ENCODE measurements around the gene OTUD4.

The OTUD4 gene

DNA sequence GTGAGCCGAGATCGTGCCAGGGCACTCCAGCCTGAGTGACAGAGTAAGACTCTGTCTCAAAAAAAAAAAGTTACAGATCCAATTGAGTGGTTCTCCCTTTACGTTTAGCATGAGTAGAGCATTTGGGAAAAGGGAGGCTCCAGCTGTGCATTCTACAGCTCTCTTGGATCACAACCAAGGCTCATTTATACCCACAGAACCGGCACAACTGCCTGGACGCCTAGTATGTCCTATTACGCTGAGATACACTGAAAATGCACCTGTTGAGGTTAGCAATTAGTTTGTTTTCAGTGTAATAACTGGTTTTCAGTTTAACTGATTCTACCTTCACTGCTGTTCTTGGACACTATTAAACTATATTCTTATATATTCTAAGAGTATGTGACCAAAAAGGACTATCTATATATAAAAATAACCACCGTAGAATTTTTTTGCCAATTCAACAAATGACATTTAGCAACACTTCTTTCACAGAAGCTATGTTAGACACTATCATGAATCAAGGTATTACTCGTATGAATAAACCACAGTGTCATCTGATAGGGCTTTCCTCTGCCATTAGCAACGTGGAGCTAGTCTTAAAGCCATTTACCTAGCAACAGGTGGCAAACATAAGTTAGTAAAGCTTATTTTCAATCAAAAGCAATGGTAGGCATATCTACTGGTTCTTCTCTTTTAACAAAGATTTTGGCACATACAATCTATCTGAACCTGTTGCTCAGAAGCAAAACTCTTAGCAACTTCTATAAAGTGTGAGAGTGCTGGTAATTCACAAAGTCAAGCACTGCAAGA lies 3.6 kb downstream of the OTUD4 start:
- Histone ChIP-seq H3K9me3 (ENCODE audit: severe bottlenecking) (no peaks in the 10 kb centered on the region), H3K27ac (ENCODE audit: poor library complexity, severe bottlenecking) (peak overlapping the region; percentile 79), H3K36me3 (ENCODE audit: low read depth) (peaks cover 28% of the 10 kb centered on the region), H3K4me1 (ENCODE audit: insufficient read depth, poor library complexity, severe bottlenecking) (peaks cover 11% of the 10 kb centered on the region), H3K4me3 (ENCODE audit: severe bottlenecking) (peak overlapping the region; percentile 72), H3K27me3 (ENCODE audit: insufficient read depth, poor library complexity, severe bottlenecking) (no peaks in the 10 kb centered on the region)
- ATAC-seq (ENCODE audit: low read depth) (no peak), DNase-seq (ENCODE audit: low spot score) (no peak)
- TF ChIP-seq, protein P1, sequence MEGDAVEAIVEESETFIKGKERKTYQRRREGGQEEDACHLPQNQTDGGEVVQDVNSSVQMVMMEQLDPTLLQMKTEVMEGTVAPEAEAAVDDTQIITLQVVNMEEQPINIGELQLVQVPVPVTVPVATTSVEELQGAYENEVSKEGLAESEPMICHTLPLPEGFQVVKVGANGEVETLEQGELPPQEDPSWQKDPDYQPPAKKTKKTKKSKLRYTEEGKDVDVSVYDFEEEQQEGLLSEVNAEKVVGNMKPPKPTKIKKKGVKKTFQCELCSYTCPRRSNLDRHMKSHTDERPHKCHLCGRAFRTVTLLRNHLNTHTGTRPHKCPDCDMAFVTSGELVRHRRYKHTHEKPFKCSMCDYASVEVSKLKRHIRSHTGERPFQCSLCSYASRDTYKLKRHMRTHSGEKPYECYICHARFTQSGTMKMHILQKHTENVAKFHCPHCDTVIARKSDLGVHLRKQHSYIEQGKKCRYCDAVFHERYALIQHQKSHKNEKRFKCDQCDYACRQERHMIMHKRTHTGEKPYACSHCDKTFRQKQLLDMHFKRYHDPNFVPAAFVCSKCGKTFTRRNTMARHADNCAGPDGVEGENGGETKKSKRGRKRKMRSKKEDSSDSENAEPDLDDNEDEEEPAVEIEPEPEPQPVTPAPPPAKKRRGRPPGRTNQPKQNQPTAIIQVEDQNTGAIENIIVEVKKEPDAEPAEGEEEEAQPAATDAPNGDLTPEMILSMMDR (IDR thresholded peaks at IDR 0.05; ENCODE audit: poor library complexity, severe bottlenecking): no peak

DNA sequence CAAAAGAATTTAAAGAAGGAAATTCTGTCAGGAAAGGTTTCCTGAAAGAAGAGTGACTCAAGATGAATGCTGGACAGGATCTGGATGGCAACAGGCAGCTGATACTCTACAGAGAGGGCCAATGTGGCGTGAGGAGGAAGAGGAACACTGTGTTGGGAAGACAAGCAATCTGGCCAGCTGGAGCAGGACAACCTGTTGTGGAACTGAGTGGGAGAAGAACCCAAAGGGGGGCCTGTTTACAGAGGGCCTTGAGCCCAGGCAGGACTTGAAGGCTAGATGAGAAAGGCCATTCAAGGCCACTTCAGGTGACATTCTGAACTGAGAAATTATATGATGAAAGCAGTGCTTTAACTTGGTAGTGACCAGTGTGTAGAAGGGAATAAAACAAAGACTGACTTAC lies 8.5 kb downstream of the OTUD4 start:
- H3K4me3 ChIP-seq (ENCODE audit: severe bottlenecking): no peak overlapping the region
- H3K27ac ChIP-seq (ENCODE audit: poor library complexity, severe bottlenecking): no peak overlapping the region
- ATAC-seq (ENCODE audit: low read depth) (no peak), DNase-seq (ENCODE audit: low spot score) (no peak)
- H3K9me3 ChIP-seq (ENCODE audit: severe bottlenecking): no peaks in the 10 kb centered on the region
- H3K27me3 ChIP-seq (ENCODE audit: insufficient read depth, poor library complexity, severe bottlenecking): no peaks in the 10 kb centered on the region
- TF ChIP-seq, protein P1 (IDR thresholded peaks at IDR 0.05; ENCODE audit: poor library complexity, severe bottlenecking): no peak
- H3K4me1 ChIP-seq (ENCODE audit: insufficient read depth, poor library complexity, severe bottlenecking): peaks cover 2% of the 10 kb centered on the region
- peaks cover 70% of the 10 kb centered on the region for H3K36me3 ChIP-seq (ENCODE audit: low read depth)

DNA sequence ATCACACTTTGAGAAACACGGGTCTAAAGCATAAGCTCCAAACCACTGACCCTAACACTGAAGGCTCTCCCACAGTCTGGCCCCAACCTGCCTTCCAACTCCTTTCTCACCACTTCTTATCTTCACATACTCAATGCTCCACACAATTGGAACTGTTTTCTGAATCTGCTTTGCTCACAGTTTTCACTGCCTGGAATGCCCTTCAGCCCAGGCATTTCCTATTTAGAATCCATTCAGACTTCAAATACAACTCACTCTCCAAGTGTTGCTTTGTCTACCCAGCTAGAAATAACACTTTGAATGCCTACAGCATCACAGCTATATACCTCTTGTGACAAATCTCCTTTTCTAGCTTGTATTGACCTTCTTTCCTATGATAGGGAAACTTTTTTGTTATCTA lies 10.2 kb downstream of the OTUD4 start:
- Histone ChIP-seq H3K36me3 (ENCODE audit: low read depth) (peaks cover 80% of the 10 kb centered on the region), H3K4me1 (ENCODE audit: insufficient read depth, poor library complexity, severe bottlenecking) (no peaks in the 10 kb centered on the region), H3K27me3 (ENCODE audit: insufficient read depth, poor library complexity, severe bottlenecking) (no peaks in the 10 kb centered on the region), H3K9me3 (ENCODE audit: severe bottlenecking) (no peaks in the 10 kb centered on the region), H3K27ac (ENCODE audit: poor library complexity, severe bottlenecking) (no peak overlapping the region), H3K4me3 (ENCODE audit: severe bottlenecking) (no peak overlapping the region)
- ATAC-seq (ENCODE audit: low read depth): no peak
- DNase-seq (ENCODE audit: low spot score): no peak
- TF ChIP-seq, protein P1 (IDR thresholded peaks at IDR 0.05; ENCODE audit: poor library complexity, severe bottlenecking): no peak

DNA sequence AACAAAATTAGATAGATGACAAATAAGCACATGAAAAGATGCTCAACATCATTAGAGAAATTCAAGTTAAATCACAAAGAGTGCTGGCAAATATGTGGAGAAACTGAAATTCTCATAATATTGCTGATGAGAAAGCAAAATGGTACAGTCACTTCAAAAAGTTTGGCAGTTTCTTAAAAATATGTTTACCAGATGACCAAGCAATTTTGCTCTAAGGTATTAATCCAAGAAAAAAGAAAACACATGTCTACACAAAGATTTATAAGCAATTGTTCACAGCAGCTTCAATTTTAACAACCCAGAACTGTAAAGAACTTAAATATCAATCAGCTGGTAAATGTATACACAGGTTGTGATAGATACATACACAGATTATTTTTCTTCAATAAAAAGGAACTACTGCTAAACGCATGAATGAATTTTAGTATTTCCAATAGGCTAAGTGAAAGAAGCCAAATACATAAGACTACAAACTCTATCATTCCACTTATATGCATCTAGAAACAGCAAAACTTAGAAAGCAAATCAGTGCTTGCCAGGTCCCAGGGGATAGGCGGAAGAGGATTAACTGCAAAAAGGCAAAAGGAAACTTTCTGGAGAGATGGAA lies 11.7 kb downstream of the OTUD4 start:
- Histone ChIP-seq H3K9me3 (ENCODE audit: severe bottlenecking) (no peaks in the 10 kb centered on the region), H3K36me3 (ENCODE audit: low read depth) (peaks cover 80% of the 10 kb centered on the region), H3K27me3 (ENCODE audit: insufficient read depth, poor library complexity, severe bottlenecking) (no peaks in the 10 kb centered on the region), H3K27ac (ENCODE audit: poor library complexity, severe bottlenecking) (no peak overlapping the region), H3K4me1 (ENCODE audit: insufficient read depth, poor library complexity, severe bottlenecking) (no peaks in the 10 kb centered on the region), H3K4me3 (ENCODE audit: severe bottlenecking) (no peak overlapping the region)
- TF ChIP-seq, protein P1 (IDR thresholded peaks at IDR 0.05; ENCODE audit: poor library complexity, severe bottlenecking): no peak
- DNase-seq (ENCODE audit: low spot score) (no peak), ATAC-seq (ENCODE audit: low read depth) (no peak)

DNA sequence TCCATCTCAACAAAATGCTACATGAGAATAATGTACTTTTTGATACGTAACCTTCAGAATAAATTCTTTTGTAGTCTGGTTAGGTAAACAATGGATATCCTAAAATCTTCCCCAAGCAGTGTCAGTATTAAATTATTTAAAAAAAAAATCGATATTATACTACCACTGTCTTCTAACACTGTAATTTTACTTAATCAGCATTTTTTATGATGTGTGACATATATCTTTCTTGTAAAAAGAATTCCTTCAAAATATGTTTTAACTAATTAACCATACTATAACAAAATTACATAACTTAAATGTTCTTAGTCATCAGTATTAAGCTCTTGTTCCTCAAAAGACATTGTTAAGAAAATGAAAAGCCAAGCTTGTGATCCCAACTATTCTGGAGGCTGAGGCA lies 12.5 kb downstream of the OTUD4 start:
- no peaks in the 10 kb centered on the region for H3K9me3 ChIP-seq (ENCODE audit: severe bottlenecking)
- TF ChIP-seq, protein P1 (IDR thresholded peaks at IDR 0.05; ENCODE audit: poor library complexity, severe bottlenecking): no peak
- H3K4me1 ChIP-seq (ENCODE audit: insufficient read depth, poor library complexity, severe bottlenecking): no peaks in the 10 kb centered on the region
- no peak overlapping the region for H3K27ac ChIP-seq (ENCODE audit: poor library complexity, severe bottlenecking)
- H3K4me3 ChIP-seq (ENCODE audit: severe bottlenecking): no peak overlapping the region
- peaks cover 80% of the 10 kb centered on the region for H3K36me3 ChIP-seq (ENCODE audit: low read depth)
- no peak for DNase-seq (ENCODE audit: low spot score)
- no peaks in the 10 kb centered on the region for H3K27me3 ChIP-seq (ENCODE audit: insufficient read depth, poor library complexity, severe bottlenecking)
- ATAC-seq (ENCODE audit: low read depth): no peak
